Stimulated activated CD8-positive, alpha-beta memory T cell treated with anti-CD3 and anti-CD28 coated beads, Interleukin-2, amount 100 ng/mL, for 1 hour (primary cell): ENCODE results near the gene PSD2.

Experiments used
- DNase-seq, 2 donors: peaks; one replicate each; pipeline ENCODE4 v3.0.0-alpha.2; 2020; ENCODE audit warnings: low read depth in 2 of 2

The PSD2 gene

DNA sequence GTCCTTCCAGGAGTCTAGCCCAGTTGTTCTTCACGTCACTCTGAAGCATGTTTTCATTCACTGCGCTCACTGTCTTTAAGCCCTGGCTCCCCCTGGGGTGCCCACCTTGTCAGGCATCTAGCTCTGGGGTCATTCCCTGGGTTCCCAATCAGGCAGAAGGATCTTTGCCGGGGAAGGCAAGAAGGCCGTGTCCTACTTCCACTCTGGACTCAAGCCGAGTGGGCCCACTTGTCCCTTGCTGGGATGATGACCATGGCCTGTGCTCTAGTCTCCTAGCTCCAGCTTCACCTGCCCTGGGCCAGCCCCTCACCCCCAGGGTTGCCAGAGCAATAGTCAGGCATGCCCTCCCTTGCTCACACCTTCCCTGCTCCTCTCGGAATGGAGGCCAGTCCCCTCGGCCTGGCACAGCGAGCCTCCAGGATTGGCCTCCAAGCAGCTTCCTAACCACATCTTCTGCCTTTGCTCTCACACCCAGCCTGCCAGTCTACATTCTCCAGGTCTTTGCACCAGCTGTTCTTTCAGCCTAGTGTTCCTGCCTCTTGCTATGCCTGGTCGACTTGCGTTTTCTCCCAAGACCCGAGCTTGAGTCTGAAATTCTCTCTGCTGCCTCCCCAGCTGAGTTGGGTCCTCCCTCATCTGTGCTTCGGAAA is 32.2 kb upstream of the PSD2 start:
- no peak for DNase-seq

DNA sequence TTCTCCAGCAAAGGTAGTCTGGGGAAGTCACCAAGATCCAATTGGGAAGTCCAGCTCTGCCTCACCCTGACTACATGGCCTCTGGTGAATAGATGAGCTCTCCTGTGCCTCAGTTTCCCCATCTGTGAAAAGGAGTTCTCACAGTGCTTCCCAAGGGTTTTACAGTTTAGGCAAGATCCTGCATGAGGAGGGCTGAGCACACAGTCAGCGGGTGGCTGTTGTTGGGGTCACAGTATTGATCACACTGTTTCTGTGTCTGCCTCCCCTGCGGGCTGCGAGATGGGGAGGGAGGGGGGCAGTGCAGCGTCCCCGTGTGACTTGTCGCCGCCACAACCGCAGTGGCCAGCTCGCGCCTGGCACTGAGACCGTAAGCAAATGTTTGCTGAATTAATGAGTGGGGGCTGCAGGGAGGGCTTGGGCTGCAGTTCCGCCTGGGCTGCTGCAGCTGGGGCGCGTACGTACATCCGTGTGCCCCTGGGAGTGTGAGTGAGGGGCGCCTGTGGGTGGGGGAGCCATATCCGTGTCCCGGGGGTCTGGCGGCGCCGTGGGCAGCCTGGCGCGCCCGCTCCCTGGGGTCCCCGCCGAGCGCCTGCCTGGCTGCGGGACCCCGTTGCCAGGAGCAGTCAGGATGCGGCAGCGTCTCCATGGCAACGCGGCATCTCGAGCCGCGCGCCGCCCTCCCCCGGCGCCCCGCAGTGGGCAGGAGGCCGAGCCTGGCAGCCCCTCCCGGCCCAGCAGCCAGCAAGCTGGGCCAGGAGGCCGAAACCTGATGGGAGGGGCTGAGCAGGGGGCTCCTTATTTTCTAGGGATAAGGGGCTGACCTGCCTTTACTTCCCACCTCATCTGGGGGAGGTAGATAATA is 31.4 kb upstream of the PSD2 start:
- DNase-seq = no peak

GRCh38 chr5:139764886-139765408 is 30.7 kb upstream of the PSD2 start:
- DNase-seq = no peak

- peak; percentile 62 to 73 for DNase-seq
These were observed 30.0 kb upstream of the PSD2 start for GRCh38 chr5:139765409-139766217.

- DNase-seq = no peak
These were observed 27.6 kb upstream of the PSD2 start for GRCh38 chr5:139767960-139768359.

DNA sequence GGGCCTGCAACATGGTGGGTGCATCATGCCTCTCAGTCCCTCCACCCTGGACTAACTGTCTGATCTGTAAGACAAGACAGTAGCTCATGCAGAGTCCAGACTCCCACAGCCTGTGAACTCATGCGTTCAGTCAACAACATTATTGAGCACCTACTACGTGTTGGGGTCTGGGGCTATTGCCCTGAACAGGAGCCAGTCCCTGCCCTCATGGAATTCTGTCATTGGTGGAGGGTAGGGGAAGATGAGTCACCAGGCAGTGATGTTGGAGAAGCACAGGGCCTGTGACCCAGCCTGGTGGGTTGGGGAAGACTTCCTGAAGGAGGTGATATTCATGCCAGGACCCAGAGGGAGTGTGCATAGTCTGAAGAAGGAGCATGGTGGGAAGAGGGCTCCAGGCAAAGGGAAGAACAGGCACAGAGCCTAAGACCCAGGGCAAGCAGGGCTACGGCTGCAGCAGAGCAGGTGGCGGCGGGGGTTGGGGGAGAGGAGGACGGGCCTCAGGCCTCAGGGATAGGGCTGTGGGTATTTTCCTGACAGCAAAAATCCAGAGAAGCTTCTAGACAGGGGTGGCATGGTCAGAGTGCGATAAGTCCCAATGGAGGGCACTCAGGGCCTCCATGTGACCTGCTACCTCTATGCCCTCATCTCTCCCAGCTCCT is 26.7 kb upstream of the PSD2 start:
- no peak for DNase-seq

DNA sequence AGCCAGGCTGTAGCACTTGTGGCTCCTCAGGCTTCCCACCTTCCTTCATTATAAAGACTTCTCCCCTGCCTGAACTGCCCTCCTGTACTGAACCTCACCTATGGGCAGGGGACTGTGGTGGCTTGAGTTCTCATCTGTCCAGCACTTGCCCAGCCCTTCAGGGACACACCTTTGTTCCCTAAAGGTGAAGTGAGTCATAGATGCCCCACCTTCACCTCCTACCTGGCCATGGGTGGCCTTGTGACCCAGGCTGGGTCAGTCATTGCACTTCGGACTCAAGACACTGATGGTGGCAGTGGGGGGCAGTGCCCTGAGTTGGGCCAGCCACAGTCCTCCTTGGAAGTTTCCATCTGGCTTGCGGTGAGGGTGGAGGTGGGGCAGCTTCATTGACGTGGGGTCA is 26.1 kb upstream of the PSD2 start:
- DNase-seq = no peak

DNA sequence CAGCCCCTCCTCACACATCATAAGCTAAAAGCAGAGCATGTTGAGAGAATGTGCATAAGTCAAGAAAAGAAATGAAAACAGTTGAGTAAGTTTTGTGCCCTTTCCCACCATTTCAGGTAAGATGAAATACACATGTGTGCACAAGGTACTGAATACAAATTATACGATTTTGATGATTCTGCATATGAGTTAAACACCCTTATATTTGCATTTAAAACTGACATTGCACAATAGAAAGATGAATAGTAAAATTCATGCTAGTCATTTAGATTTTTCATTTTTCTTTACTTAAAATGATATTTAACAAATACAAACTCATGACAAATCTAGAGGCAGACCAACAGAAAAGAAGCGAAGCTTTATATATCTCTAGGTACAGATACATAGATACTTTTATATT is 24.9 kb upstream of the PSD2 start:
- DNase-seq = no peak

- DNase-seq = no peak
These were observed 23.4 kb upstream of the PSD2 start for GRCh38 chr5:139772089-139772791.

- no peak for DNase-seq
These were observed 22.5 kb upstream of the PSD2 start for GRCh38 chr5:139772927-139773690.

DNA sequence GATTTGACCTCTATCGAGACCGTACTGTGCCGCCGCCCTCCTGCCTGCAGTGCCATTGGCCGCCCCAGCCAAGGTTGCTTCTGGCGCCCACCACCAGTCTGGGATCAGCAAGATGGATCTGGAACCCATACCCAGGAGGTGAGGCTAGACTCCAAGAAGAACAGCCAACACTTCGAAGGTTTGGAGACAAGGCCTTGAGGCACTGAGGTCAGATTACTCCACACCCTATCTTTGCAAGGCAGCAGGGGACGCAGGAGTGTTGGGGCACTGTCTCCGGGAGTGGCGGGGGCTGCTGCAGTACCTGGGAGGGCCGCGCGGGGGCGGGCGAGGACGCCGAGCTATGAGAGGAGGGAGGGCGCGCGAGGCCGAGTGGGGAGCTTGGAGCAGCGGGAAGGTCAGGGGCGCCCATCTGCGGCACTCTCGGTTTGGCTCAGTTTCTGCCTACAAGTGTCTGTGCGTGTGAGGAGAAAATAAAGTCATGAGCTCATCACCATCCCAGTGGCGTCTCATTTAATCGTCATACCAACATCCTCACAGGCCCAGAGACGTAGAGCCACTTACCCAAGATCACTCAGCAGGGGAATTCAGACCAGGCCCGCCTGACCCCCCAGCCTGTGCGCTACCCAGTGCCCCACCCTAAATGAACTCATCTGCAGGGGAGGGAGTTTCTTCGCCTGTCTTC is 20.5 kb upstream of the PSD2 start:
- peak; percentile 56 to 59 for DNase-seq

DNA sequence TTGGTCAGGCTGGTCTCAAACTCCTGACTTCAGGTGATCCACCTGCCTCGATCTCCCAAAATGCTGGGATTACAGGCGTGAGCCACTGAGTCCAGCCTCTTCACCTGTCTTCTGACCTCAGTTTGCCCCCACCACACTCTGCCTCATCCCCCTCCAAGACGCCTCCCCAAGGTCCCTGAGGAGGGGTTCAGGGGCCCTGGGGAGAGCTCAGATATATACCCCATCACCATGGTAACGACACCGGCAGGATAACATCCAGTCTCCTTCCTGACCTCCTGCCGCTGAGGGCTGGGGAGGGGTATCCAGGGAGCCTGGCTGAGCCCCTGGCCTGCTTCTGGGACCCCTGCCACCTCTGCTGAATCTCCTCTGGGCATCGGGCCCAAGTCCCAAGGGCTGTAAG is 19.7 kb upstream of the PSD2 start:
- DNase-seq = no peak

DNA sequence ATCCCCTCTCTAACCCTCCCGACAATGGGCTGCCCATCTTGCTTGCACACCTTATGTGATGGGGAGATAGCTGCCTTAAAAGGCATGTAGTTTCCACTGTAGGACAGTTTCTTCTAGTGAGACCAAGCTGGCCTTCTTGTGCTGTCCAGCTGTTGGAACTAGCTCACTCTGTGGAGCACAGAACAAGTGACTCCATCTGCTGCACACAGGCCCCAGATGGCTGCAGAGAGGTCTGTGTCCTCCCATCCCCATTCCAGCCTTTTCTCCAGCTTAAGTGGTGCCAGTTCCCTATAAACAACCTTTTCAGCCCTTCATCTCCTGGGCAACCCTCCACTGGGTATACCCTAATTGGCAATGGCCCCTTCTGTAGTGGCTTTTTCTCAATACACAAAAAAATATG is 18.7 kb upstream of the PSD2 start:
- no peak for DNase-seq

- DNase-seq = no peak
These were observed 12.1 kb upstream of the PSD2 start for GRCh38 chr5:139783436-139783965.

DNA sequence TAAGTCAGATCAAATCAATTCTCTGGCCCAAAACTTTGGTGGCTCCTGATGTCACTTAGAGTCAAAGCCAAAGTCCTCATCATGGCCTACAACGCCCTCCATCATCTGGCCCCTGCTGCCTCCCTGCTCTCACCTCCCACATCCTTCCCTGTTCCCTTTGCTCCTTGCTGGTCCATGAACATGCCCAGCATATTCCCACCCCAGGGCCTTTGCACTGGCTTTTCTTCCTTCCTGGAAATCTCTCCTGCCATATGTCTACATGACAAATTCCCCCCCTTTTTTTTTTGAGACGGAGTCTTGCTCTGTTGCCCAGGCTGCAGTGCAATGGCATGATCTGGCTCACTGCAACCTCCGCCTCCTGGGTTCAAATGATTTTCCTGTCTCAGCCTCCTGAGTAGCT is 11.1 kb upstream of the PSD2 start:
- DNase-seq = no peak

DNA sequence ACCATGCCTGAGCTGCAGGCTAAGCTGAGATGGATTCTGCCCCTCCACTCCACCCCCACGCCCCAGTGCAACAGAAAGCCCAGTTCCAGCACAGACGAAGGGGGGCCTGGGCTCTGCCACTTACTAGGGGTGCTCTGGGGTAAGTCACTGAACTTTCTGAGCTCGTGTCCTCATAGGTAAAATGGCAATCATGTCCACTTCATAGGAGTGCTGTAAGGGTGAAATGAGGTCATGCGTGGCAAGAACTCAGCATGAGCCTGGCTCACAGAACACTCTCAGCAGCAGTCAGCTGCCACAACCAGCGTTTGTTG is 8.4 kb upstream of the PSD2 start:
- DNase-seq = no peak

DNA sequence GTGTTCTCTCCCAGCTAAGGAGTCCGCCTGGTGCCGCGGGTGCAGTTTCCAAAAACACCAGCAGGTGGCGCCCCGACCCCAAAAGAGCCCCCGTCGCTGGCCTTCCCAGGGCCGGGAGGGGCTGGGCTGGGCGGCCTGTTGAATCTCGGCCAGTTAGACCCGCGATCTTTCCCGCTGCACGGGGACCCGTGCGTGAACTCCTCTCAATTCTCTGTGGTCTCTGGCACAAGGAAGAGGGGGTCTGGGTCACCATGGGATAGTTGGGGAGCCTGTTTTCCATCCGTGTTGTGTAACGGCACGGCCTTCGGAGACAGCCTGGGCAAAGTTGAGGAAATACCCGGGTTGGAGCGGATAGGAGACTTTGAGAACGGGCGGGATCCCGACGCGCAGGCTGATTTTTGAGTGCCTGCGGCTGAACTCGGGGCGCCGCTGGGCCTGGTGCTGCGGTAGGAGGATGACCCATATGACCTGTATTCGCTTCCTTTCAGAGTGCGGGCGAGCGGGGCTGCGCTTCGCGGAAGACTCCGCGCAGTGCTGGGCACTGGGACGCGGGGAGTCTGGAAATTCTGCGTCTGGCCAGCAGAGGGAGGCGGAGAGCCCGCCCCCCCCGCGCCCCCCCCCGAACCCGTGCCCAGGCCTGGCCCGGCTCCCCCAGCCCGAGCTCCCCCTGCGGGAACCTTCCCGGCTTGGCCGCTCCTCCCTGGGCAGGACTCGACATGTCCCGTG is 7.9 kb upstream of the PSD2 start:
- peak; percentile 71 to 83 for DNase-seq

DNA sequence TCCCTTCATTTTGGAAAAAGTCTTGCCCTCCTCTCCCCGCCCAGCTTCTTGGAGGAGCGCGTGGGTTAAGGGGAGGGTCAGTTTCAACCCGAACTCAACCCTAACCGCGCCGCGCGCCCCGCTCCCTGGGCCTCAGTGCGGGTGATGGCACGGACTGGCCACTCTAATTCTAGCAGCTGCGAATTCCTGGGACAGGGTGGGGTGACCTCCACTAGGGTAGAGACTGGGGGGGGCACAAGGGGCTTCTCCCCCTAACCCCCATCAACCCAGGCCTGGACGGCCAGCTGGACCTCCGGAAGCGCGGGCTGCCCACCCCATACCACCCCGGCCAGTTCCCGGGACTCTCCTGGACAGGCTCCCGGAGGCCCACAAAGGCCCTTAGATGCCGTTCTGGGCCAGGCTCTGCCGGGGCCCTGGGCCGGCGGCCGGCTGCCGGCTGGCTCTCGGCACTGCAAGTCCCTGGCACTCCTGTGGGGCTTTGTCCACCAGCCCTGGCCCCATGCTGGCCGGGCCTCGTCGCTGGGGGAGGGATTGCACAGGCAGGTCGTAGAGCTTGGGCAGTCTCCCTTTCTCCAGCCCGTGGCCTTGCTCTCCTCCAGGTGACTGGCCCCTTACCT is 7.2 kb upstream of the PSD2 start:
- DNase-seq = no peak
